Vagina (tissue), 2 donors: Measurements from ENCODE around the gene PRR14L. TPM values are rescaled to one million over a fixed set of nuclear protein-coding genes. Genes with fewer than 3 reads are reported as not detected.

ENCODE experiments used
- DNase-seq, 2 donors: peaks; one replicate each; pipeline ENCODE4 v3.0.0-alpha.2; 2017; ENCODE audit errors: extremely low spot score in 2 of 2
- H3K27ac ChIP-seq: fragments of 200-600 bp; sonication (generic); one replicate; pipeline ENCODE4 v1.5.1; 2019
- H3K27me3 ChIP-seq: fragments of 200-600 bp; sonication (generic); one replicate; pipeline ENCODE4 v1.5.1; 2019
- H3K36me3 ChIP-seq, 2 donors: fragments of 200-600 bp; sonication (generic); one replicate each; pipeline ENCODE4 v1.5.1; 2017 to 2019
- H3K4me1 ChIP-seq: fragments of 200-600 bp; sonication (generic); one replicate; pipeline ENCODE4 v1.5.1; 2019
- H3K4me3 ChIP-seq, 2 donors: fragments of 200-600 bp; sonication (generic); 1 replicate in 1 of 2; 2 replicates in 1 of 2; pipeline ENCODE4 v1.5.1; 2016 to 2019
- H3K9me3 ChIP-seq: fragments of 200-600 bp; sonication (generic); one replicate; pipeline ENCODE4 v1.5.1; 2019
- POLR2A ChIP-seq, 2 donors: fragments of 450-650 bp; IDR thresholded peaks; one replicate each; pipeline ENCODE4 v1.6.1; 2017; ENCODE audit warnings: antibody characterized with exemption in 2 of 2, mild to moderate bottlenecking in 2 of 2, moderate library complexity in 2 of 2
- POLR2AphosphoS5 ChIP-seq, 2 donors: sonication (generic); formaldehyde crosslinking; IDR thresholded peaks; one replicate each; pipeline ENCODE4 v1.9.0; 2017; ENCODE audit warnings: antibody characterized with exemption in 2 of 2, mild to moderate bottlenecking in 2 of 2, low read depth in 1 of 2; ENCODE audit not compliant: insufficient read depth in 1 of 2
- intact Hi-C: fragments of 100-400 bp; cut with DNase I; formaldehyde crosslinking; loops from one replicate; pipeline ENCODE4 v1.15.1; 2023
- total RNA-seq: library from RNA; depleted of rRNA; stranded (reverse); fragments of >200 nt; gene quantifications from one replicate; pipeline ENCODE4 v1.2.3, GENCODE V29; 2016
- TF ChIP-seq, protein P1 (sequence below), 3 experiments: fragments of 450-650 bp in 2 of 3; fragments of 200-600 bp in 1 of 3; sonication (generic) in 1 of 3; IDR thresholded peaks; one replicate each; pipeline ENCODE4 v1.5.1; 2017 to 2019; ENCODE audit warnings: antibody characterized with exemption in 3 of 3, mild to moderate bottlenecking in 2 of 3, moderate library complexity in 2 of 3

PRR14L gene
- total RNA-seq, 1 donor from 2014 or later = 37.3 TPM

GRCh38 chr22:31753634-31754501, 3.9 kb upstream of the PRR14L start, which contains the start of gene DEPDC5:
TSS of gene DEPDC5 (plus strand) at chr22:31754019. CDS start at chr22:31754922, 903 bp downstream.
- Histone ChIP-seq H3K27me3 (no peaks in the 10 kb centered on the region), H3K4me1 (peaks cover 38% of the 10 kb centered on the region), H3K27ac (peak within 1 kb of the TSS; percentile 87), H3K9me3 (no peaks in the 10 kb centered on the region), H3K4me3 (peak within 1 kb of the TSS; percentile 71 to 73), H3K36me3 (peaks cover 0 to under 1% of the 10 kb centered on the region in 2 donors)
- peak; percentile 93 to 96 for DNase-seq
- intact Hi-C loops = loop anchor here (10.0 kb wide), 1 partner anchor 89 kb away; the partner anchor contains the start of gene PISD
- TF ChIP-seq POLR2A (IDR thresholded peaks at IDR 0.05) = peak in 1 of 2 donors; percentile 42
- TF ChIP-seq, protein P1, sequence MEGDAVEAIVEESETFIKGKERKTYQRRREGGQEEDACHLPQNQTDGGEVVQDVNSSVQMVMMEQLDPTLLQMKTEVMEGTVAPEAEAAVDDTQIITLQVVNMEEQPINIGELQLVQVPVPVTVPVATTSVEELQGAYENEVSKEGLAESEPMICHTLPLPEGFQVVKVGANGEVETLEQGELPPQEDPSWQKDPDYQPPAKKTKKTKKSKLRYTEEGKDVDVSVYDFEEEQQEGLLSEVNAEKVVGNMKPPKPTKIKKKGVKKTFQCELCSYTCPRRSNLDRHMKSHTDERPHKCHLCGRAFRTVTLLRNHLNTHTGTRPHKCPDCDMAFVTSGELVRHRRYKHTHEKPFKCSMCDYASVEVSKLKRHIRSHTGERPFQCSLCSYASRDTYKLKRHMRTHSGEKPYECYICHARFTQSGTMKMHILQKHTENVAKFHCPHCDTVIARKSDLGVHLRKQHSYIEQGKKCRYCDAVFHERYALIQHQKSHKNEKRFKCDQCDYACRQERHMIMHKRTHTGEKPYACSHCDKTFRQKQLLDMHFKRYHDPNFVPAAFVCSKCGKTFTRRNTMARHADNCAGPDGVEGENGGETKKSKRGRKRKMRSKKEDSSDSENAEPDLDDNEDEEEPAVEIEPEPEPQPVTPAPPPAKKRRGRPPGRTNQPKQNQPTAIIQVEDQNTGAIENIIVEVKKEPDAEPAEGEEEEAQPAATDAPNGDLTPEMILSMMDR (IDR thresholded peaks at IDR 0.05) = no peak
- peak; percentile 90 to 93 for TF ChIP-seq POLR2AphosphoS5 (IDR thresholded peaks at IDR 0.05; ENCODE audit: insufficient read depth in 1 of 2, low read depth in 1 of 2)

DNA sequence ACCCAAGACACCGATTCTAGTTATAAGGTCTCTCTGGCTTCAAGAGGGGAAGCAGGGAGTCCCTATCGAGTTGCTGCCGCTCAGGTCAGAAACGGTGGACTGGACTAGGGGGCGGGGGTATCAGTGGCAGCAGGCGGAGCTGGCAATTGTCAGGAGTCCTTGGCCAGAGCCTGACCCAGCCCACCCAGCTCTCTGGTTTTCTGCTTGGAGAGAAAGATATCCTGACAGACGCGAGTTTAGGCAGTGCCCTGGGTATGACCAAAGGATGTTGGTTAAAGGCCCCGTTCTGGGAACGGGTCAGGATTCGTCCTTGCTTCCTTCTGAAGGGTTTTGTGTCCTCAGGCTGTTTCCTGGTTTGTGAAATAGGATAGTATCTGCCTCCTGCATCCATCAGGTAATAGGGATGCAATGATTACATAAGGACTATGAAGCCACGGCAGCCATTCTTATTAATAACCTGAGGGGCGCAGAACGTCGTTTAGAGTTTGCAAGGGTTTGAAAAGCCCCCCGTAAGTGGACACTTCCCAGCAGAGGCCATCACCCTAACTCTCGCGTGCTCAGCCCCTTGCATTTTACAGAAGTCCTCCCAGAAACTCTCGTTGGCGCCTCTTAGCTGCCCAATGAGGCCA, 3.2 kb upstream of the PRR14L start:
- Histone ChIP-seq H3K36me3 (no peaks in the 10 kb centered on the region), H3K4me1 (peaks cover 45% of the 10 kb centered on the region), H3K27me3 (no peaks in the 10 kb centered on the region), H3K4me3 (peak overlapping the region; percentile 71 to 73), H3K27ac (peak overlapping the region; percentile 87), H3K9me3 (no peaks in the 10 kb centered on the region)
- TF ChIP-seq POLR2A (IDR thresholded peaks at IDR 0.05) (no peak), POLR2AphosphoS5 (IDR thresholded peaks at IDR 0.05; ENCODE audit: insufficient read depth in 1 of 2, low read depth in 1 of 2) (no peak)
- TF ChIP-seq, protein P1 (IDR thresholded peaks at IDR 0.05) = no peak
- intact Hi-C loops = loop anchor here (10.0 kb wide), 1 partner anchor 88 kb away; the partner anchor contains the start of gene PISD
- peak in 1 of 2 donors; percentile 89 for DNase-seq

DNA sequence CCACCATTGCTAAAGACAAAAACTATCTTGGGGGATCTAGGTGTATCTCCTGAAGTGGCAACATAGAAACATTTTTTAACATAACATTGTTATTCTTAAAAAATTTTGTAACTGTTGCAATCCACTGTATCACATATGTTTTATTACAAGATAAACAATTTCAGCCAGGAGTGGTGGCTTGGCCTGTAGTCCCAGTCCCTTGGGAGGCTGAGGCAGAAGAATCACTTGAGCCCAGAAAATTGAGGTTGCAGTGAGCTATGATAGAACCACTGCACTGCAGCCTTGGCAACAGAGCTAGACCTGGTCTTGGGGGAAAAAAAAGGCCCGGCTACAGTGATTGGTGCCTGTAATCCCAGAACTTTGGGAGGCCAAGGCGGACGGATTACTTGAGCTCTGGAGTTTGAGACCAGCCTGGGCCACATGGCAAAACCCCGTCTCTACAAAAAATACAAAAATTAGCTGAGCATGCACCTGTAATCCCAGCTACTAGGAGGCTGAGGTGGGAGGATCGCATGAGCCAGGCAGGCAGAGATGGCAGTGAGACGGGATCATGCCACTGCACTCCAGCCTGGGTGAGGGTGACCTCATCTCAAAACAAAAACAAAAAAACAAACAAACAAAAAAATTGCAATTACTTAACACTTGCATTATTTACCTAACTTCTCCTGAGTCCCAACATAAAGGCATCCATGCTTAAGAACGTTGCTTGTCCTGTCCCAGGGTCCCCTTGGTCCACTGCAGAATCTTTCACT, 2.3 kb upstream of the PRR14L start:
- H3K4me3 ChIP-seq = no peak overlapping the region
- DNase-seq = no peak
- H3K36me3 ChIP-seq = no peaks in the 10 kb centered on the region
- H3K9me3 ChIP-seq = no peaks in the 10 kb centered on the region
- H3K4me1 ChIP-seq = peaks cover 49% of the 10 kb centered on the region
- peak overlapping the region; percentile 87 for H3K27ac ChIP-seq
- no peaks in the 10 kb centered on the region for H3K27me3 ChIP-seq
- intact Hi-C loops = loop anchor here (10.0 kb wide), 1 partner anchor 87 kb away; the partner anchor contains the start of gene PISD
- TF ChIP-seq POLR2AphosphoS5 (IDR thresholded peaks at IDR 0.05; ENCODE audit: insufficient read depth in 1 of 2, low read depth in 1 of 2) (no peak), POLR2A (IDR thresholded peaks at IDR 0.05) (no peak)
- TF ChIP-seq, protein P1 (IDR thresholded peaks at IDR 0.05) = no peak

GRCh38 chr22:31750365-31751284, 693 bp upstream of the PRR14L start:
- TF ChIP-seq POLR2A (IDR thresholded peaks at IDR 0.05) = no peak
- TF ChIP-seq, protein P1 (IDR thresholded peaks at IDR 0.05) = no peak
- TF ChIP-seq POLR2AphosphoS5 (IDR thresholded peaks at IDR 0.05; ENCODE audit: insufficient read depth in 1 of 2, low read depth in 1 of 2) = no peak
- intact Hi-C loops = loop anchor here (10.0 kb wide), 1 partner anchor 86 kb away; the partner anchor contains the start of gene PISD
- DNase-seq = no peak
- Histone ChIP-seq H3K4me1 (peaks cover 55% of the 10 kb centered on the region), H3K4me3 (peak overlapping the region; percentile 89 to 98), H3K36me3 (no peaks in the 10 kb centered on the region), H3K27me3 (no peaks in the 10 kb centered on the region), H3K9me3 (no peaks in the 10 kb centered on the region), H3K27ac (peak overlapping the region; percentile 84)
